Esophagus (tissue), 2 donors: Measurements from ENCODE around the gene FSCN2. TPM values are rescaled to one million over a fixed set of nuclear protein-coding genes. Genes with fewer than 3 reads are reported as not detected.

Source experiments
- H3K27ac ChIP-seq, 2 donors: one replicate each; pipeline ENCODE4 v1.5.1; 2013; ENCODE audit warnings: low read depth in 2 of 2, mild to moderate bottlenecking in 2 of 2, inconsistent platforms in 1 of 2, low read length in 1 of 2, moderate library complexity in 1 of 2
- H3K27me3 ChIP-seq, 2 donors: one replicate each; pipeline ENCODE4 v1.6.1; 2013; ENCODE audit warnings: low read length in 2 of 2, control low read depth in 1 of 2, mild to moderate bottlenecking in 1 of 2; ENCODE audit not compliant: insufficient read depth in 2 of 2, control insufficient read depth in 1 of 2
- H3K36me3 ChIP-seq, 2 donors: one replicate each; pipeline ENCODE4 v1.6.1; 2013; ENCODE audit warnings: low read length in 1 of 2; ENCODE audit not compliant: control insufficient read depth in 2 of 2, insufficient read depth in 2 of 2
- H3K4me1 ChIP-seq, 2 donors: one replicate each; pipeline ENCODE4 v1.6.1; 2013; ENCODE audit warnings: low read length in 1 of 2; ENCODE audit not compliant: control insufficient read depth in 2 of 2, insufficient read depth in 2 of 2
- H3K4me3 ChIP-seq, 2 donors: one replicate each; pipeline ENCODE4 v1.5.1; 2013; ENCODE audit warnings: low read length in 2 of 2, mild to moderate bottlenecking in 2 of 2, low read depth in 1 of 2, moderate library complexity in 1 of 2
- H3K9me3 ChIP-seq, 2 donors: one replicate each; pipeline ENCODE4 v1.6.1; 2013; ENCODE audit warnings: mild to moderate bottlenecking in 2 of 2, low read depth in 1 of 2, low read length in 1 of 2, moderate library complexity in 1 of 2; ENCODE audit not compliant: control insufficient read depth in 2 of 2, insufficient read depth in 1 of 2
- WGBS, 2 donors: extraction: QIAGEN DNeasy Blood & Tissue Kit; methylation state at CpG; one replicate each; pipeline ENCODE4 v1.1.7; 2013; 5-methylcytosine and 5-hydroxymethylcytosine counted together
- polyA plus RNA-seq, 2 donors: library from polyadenylated mRNA; stranded (reverse); fragments of 200-250 nt; gene quantifications; one replicate each; pipeline ENCODE4 v1.2.3, GENCODE V29; 2013
- donor health status: healthy with polysubstance abuse.
- donor health status: Bipolar disorder and iron deficiency.

The FSCN2 gene
- polyA plus RNA-seq, 2 donors = 0.54 to 2.0 TPM

GRCh38 chr17:81544281-81544974 lies 16.3 kb downstream of the FSCN2 start:
- 89 to 91% methylated on average over 15 to 16 of the region's 16 CpGs for WGBS, 2 donors
- Histone ChIP-seq H3K4me1 (peaks cover 0 to 2% of the 10 kb centered on the region in 2 donors), H3K9me3 (no peaks in the 10 kb centered on the region), H3K36me3 (peaks cover 3 to 70% of the 10 kb centered on the region in 2 donors), H3K4me3 (no peak overlapping the region), H3K27me3 (no peaks in the 10 kb centered on the region), H3K27ac (no peak overlapping the region)

- Histone ChIP-seq H3K27me3 (no peaks in the 10 kb centered on the region), H3K36me3 (peaks cover 3 to 73% of the 10 kb centered on the region in 2 donors), H3K4me3 (no peak overlapping the region), H3K27ac (no peak overlapping the region), H3K9me3 (no peaks in the 10 kb centered on the region), H3K4me1 (peaks cover 0 to 2% of the 10 kb centered on the region in 2 donors)
- 89 to 91% methylated on average over 21 to 24 of the region's 24 CpGs for WGBS, 2 donors
Observed at GRCh38 chr17:81545160-81545949, 17.2 kb downstream of the FSCN2 start.

- H3K27me3 ChIP-seq = no peaks in the 10 kb centered on the region
- H3K4me3 ChIP-seq = no peak overlapping the region
- peaks cover 3 to 65% of the 10 kb centered on the region in 2 donors for H3K36me3 ChIP-seq
- peaks cover 2 to 9% of the 10 kb centered on the region in 2 donors for H3K4me1 ChIP-seq
- H3K9me3 ChIP-seq = no peaks in the 10 kb centered on the region
- no peak overlapping the region for H3K27ac ChIP-seq
- 81 to 86% methylated on average over 34 to 36 of the region's 36 CpGs for WGBS, 2 donors
Observed at GRCh38 chr17:81546906-81547613, 18.9 kb downstream of the FSCN2 start.

DNA sequence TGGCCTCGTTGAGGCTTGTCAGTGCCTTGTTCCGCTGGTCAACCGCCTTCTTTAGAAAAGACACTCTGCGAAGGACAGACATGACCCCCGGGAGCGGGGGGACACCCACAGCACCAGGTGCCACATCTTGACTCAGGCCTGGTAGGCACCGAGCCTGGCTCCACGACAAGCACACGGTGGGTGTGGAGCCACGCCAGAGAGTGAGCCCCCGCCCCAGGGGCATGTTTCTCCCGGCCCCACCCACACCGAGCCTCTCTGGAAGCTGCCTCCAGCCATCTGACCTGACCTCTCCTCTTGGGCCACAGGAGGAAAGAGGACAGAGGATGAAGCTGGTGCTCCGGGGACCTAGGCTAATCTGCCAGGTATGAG lies 19.4 kb downstream of the FSCN2 start:
- peaks cover 2 to 9% of the 10 kb centered on the region in 2 donors for H3K4me1 ChIP-seq
- no peaks in the 10 kb centered on the region for H3K27me3 ChIP-seq
- H3K9me3 ChIP-seq = no peaks in the 10 kb centered on the region
- no peak overlapping the region for H3K27ac ChIP-seq
- peaks cover 3 to 62% of the 10 kb centered on the region in 2 donors for H3K36me3 ChIP-seq
- WGBS, 2 donors = 78 to 82% methylated on average over 14 of the region's 14 CpGs
- no peak overlapping the region for H3K4me3 ChIP-seq

GRCh38 chr17:81549031-81549557 lies 20.9 kb downstream of the FSCN2 start:
- Histone ChIP-seq H3K27me3 (no peaks in the 10 kb centered on the region), H3K4me1 (peaks cover 2 to 18% of the 10 kb centered on the region in 2 donors), H3K36me3 (peaks cover 3 to 49% of the 10 kb centered on the region in 2 donors), H3K27ac (no peak overlapping the region), H3K9me3 (no peaks in the 10 kb centered on the region), H3K4me3 (no peak overlapping the region)
- WGBS, 2 donors = 85 to 87% methylated on average over 15 to 16 of the region's 16 CpGs

- no peak overlapping the region for H3K27ac ChIP-seq
- peaks cover 3 to 48% of the 10 kb centered on the region in 2 donors for H3K36me3 ChIP-seq
- H3K27me3 ChIP-seq = no peaks in the 10 kb centered on the region
- WGBS, 2 donors = 88 to 95% methylated on average over 8 of the region's 8 CpGs
- H3K4me1 ChIP-seq = peaks cover 2 to 18% of the 10 kb centered on the region in 2 donors
- no peaks in the 10 kb centered on the region for H3K9me3 ChIP-seq
- no peak overlapping the region for H3K4me3 ChIP-seq
Observed at GRCh38 chr17:81549826-81550225, 21.6 kb downstream of the FSCN2 start.

DNA sequence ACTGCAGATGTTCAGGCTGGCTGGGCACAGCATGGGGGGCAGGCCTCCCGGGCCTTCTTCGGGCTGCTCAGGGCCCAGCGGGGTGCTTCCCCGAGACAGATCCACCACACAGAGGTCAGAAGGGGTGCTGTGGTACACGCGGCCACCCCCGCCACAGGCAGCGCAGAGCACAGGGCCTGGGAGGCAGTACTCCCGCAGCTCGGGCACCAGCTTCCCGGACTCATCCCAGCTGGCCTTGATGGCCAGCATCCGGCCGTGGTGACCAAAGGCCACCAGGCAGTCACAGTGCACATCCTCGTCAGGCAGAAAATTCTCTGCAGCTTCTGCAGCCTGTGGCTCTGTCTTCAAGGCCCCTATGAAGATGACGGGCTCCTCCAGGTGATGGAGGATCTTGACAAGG lies 22.1 kb downstream of the FSCN2 start:
- no peak overlapping the region for H3K27ac ChIP-seq
- peaks cover 3 to 44% of the 10 kb centered on the region in 2 donors for H3K36me3 ChIP-seq
- H3K9me3 ChIP-seq = no peaks in the 10 kb centered on the region
- 93 to 95% methylated on average over 15 of the region's 15 CpGs for WGBS, 2 donors
- H3K4me1 ChIP-seq = peaks cover 2 to 18% of the 10 kb centered on the region in 2 donors
- H3K4me3 ChIP-seq = no peak overlapping the region
- no peaks in the 10 kb centered on the region for H3K27me3 ChIP-seq

DNA sequence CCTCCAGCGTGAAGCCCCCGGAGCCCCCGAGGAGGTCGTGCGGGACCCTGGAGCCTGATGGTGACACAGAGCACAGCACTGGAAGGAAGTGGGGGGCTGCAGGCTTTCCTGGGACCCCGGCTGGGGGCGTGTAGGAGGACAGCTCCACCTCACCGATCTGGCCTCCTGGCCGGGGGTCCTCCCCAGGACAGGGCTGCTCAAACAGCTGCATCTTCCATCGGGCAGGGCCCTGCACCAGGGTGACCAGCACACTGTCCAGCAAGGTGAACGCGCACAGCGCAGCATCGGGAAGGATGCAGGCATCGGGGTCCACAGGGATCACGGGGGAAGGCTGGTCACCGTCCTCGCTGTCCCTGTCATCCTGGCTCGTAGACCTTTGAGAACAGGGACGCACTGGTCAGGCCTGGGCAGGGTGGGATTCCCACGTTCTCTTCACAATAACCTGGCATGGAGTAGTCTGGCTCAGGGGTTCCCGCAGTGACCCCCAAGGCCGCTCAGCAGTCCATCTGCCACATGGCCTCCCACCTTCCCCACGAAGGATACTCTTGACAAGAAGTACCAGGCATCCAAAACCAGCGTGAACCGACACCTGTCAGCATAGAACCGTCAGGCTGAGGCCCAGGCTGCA lies 22.8 kb downstream of the FSCN2 start:
- no peaks in the 10 kb centered on the region for H3K9me3 ChIP-seq
- H3K27ac ChIP-seq = no peak overlapping the region
- WGBS, 2 donors = 76 to 81% methylated on average over 27 of the region's 27 CpGs
- H3K36me3 ChIP-seq = peaks cover 3 to 38% of the 10 kb centered on the region in 2 donors
- H3K27me3 ChIP-seq = no peaks in the 10 kb centered on the region
- H3K4me1 ChIP-seq = peaks cover 0 to 18% of the 10 kb centered on the region in 2 donors
- peak overlapping the region; percentile 76 to 98 for H3K4me3 ChIP-seq
